Measurements from ENCODE around the gene PGGT1B. TPM values are rescaled to one million over a fixed set of nuclear protein-coding genes. Genes with fewer than 3 reads are reported as not detected.
A peak's percentile ranks its signal among the peaks of the same experiment; 100 is the strongest.

PGGT1B gene
- total and polyA plus RNA-seq, 9 of the 15 experiments (the other 6 are each of a cell fraction or from before 2014, with no cell fraction given): 5.3 to 33.7 (median 19.8) TPM

DNA sequence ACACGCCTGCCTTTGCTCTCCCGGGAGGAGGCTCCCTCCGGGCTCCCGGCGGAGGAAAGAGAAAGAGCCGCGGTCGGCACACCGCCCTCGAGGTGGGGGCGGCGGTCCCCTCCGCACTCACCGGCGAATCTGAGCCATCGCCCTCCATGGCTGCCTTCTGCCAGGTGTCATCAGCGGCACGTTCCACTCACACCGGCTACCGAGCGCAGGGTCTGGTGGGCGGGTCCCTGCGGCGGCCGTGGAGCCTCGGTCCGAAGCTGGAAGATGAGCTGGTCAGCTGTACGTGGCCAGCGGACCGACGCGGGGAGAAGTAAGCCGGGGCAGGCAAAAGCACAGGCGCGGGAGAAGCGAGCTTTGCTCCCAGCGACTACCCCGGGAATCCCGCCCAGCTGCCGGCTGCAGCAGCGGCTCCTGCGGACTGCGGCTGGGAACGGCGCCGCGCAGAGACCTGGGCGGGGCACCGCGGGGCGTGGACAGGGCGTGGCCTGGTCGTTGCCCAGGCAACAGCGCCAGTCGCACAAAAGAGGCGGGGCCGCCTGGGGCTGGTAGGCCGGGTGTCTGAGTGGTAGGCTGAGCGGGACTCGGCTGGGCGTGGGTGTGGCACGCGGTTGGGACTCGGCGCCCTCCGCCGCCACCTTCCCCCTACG, 93.1 kb downstream of the PGGT1B start, which contains the start of gene TRIM36 (continued):
- TF ChIP-seq, protein P1, sequence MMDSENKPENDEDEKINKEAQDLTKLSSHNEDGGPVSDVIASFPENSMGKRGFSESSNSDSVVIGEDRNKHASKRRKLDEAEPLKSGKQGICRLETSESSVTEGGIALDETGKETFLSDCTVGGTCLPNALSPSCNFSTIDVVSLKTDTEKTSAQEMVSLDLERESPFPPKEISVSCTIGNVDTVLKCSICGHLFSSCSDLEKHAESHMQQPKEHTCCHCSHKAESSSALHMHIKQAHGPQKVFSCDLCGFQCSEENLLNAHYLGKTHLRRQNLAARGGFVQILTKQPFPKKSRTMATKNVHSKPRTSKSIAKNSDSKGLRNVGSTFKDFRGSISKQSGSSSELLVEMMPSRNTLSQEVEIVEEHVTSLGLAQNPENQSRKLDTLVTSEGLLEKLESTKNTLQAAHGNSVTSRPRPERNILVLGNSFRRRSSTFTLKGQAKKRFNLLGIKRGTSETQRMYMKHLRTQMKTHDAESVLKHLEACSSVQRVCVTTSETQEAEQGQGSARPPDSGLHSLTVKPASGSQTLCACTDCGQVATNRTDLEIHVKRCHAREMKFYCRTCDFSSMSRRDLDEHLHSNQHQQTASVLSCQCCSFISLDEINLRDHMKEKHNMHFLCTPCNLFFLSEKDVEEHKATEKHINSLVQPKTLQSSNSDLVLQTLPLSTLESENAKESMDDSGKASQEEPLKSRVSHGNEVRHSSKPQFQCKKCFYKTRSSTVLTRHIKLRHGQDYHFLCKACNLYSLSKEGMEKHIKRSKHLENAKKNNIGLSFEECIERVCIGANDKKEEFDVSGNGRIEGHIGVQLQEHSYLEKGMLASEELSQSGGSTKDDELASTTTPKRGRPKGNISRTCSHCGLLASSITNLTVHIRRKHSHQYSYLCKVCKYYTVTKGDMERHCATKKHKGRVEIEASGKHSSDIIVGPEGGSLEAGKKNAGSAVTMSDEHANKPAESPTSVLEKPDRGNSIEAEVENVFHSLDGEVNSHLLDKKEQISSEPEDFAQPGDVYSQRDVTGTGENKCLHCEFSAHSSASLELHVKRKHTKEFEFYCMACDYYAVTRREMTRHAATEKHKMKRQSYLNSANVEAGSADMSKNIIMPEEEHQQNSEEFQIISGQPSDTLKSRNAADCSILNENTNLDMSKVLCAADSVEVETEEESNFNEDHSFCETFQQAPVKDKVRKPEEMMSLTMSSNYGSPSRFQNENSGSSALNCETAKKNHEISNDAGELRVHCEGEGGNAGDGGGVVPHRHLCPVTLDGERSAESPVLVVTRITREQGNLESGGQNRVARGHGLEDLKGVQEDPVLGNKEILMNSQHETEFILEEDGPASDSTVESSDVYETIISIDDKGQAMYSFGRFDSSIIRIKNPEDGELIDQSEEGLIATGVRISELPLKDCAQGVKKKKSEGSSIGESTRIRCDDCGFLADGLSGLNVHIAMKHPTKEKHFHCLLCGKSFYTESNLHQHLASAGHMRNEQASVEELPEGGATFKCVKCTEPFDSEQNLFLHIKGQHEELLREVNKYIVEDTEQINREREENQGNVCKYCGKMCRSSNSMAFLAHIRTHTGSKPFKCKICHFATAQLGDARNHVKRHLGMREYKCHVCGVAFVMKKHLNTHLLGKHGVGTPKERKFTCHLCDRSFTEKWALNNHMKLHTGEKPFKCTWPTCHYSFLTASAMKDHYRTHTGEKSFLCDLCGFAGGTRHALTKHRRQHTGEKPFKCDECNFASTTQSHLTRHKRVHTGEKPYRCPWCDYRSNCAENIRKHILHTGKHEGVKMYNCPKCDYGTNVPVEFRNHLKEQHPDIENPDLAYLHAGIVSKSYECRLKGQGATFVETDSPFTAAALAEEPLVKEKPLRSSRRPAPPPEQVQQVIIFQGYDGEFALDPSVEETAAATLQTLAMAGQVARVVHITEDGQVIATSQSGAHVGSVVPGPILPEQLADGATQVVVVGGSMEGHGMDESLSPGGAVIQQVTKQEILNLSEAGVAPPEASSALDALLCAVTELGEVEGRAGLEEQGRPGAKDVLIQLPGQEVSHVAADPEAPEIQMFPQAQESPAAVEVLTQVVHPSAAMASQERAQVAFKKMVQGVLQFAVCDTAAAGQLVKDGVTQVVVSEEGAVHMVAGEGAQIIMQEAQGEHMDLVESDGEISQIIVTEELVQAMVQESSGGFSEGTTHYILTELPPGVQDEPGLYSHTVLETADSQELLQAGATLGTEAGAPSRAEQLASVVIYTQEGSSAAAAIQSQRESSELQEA (IDR thresholded peaks at IDR 0.05; ENCODE audit: low read depth): no peak
- TF ChIP-seq MXI1 (IDR thresholded peaks at IDR 0.05; ENCODE audit: low read depth, low read length): peak; percentile 79
- TF ChIP-seq CBX8 (IDR thresholded peaks at IDR 0.05; ENCODE audit: borderline replicate concordance, extremely low read depth, low read depth, low read length, poor library complexity, severe bottlenecking): no peak
- TF ChIP-seq, protein P2, sequence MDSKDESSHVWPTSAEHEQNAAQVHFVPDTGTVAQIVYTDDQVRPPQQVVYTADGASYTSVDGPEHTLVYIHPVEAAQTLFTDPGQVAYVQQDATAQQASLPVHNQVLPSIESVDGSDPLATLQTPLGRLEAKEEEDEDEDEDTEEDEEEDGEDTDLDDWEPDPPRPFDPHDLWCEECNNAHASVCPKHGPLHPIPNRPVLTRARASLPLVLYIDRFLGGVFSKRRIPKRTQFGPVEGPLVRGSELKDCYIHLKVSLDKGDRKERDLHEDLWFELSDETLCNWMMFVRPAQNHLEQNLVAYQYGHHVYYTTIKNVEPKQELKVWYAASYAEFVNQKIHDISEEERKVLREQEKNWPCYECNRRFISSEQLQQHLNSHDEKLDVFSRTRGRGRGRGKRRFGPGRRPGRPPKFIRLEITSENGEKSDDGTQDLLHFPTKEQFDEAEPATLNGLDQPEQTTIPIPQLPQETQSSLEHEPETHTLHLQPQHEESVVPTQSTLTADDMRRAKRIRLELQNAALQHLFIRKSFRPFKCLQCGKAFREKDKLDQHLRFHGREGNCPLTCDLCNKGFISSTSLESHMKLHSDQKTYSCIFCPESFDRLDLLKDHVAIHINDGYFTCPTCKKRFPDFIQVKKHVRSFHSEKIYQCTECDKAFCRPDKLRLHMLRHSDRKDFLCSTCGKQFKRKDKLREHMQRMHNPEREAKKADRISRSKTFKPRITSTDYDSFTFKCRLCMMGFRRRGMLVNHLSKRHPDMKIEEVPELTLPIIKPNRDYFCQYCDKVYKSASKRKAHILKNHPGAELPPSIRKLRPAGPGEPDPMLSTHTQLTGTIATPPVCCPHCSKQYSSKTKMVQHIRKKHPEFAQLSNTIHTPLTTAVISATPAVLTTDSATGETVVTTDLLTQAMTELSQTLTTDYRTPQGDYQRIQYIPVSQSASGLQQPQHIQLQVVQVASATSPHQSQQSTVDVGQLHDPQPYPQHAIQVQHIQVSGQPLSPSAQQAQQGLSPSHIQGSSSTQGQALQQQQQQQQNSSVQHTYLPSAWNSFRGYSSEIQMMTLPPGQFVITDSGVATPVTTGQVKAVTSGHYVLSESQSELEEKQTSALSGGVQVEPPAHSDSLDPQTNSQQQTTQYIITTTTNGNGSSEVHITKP (IDR thresholded peaks at IDR 0.05; ENCODE audit: partially characterized antibody): peak; percentile 34
- TF ChIP-seq JUND (IDR thresholded peaks at IDR 0.05; ENCODE audit: borderline replicate concordance, low read depth, low read length): no peak
- TF ChIP-seq JUND (tag; IDR thresholded peaks at IDR 0.05; ENCODE audit: borderline replicate concordance, low read depth, low read length): no peak
- peak; percentile 92 for TF ChIP-seq HNRNPLL (IDR thresholded peaks at IDR 0.05; ENCODE audit: low read depth, low read length, poor library complexity, severe bottlenecking)
- TF ChIP-seq NR2F6 (CRISPR knock-in tag; IDR thresholded peaks at IDR 0.05): no peak
- TF ChIP-seq ZNF384 (IDR thresholded peaks at IDR 0.05; ENCODE audit: low read depth, low read length): no peak
- TF ChIP-seq ELF1 (tag; IDR thresholded peaks at IDR 0.05): no peak
- TF ChIP-seq, protein P3, sequence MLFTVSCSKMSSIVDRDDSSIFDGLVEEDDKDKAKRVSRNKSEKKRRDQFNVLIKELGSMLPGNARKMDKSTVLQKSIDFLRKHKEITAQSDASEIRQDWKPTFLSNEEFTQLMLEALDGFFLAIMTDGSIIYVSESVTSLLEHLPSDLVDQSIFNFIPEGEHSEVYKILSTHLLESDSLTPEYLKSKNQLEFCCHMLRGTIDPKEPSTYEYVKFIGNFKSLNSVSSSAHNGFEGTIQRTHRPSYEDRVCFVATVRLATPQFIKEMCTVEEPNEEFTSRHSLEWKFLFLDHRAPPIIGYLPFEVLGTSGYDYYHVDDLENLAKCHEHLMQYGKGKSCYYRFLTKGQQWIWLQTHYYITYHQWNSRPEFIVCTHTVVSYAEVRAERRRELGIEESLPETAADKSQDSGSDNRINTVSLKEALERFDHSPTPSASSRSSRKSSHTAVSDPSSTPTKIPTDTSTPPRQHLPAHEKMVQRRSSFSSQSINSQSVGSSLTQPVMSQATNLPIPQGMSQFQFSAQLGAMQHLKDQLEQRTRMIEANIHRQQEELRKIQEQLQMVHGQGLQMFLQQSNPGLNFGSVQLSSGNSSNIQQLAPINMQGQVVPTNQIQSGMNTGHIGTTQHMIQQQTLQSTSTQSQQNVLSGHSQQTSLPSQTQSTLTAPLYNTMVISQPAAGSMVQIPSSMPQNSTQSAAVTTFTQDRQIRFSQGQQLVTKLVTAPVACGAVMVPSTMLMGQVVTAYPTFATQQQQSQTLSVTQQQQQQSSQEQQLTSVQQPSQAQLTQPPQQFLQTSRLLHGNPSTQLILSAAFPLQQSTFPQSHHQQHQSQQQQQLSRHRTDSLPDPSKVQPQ (CRISPR knock-in tag; IDR thresholded peaks at IDR 0.05; ENCODE audit: borderline replicate concordance): no peak
- TF ChIP-seq ZNF77 (CRISPR knock-in tag; IDR thresholded peaks at IDR 0.05): no peak
